ENCODE data around the gene PCBP3.

The PCBP3 gene

GRCh38 chr21:45899317-45900033 is 255.9 kb downstream of the PCBP3 start:
- DNase-seq: no peak

GRCh38 chr21:45900034-45900868 is 256.7 kb downstream of the PCBP3 start:
- DNase-seq: no peak

GRCh38 chr21:45901061-45901690 is 257.7 kb downstream of the PCBP3 start:
- DNase-seq: no peak

- DNase-seq: no peak
Measured at GRCh38 chr21:45902292-45902995, 258.9 kb downstream of the PCBP3 start.

- DNase-seq: no peak
Measured at GRCh38 chr21:45905196-45905595, 261.7 kb downstream of the PCBP3 start.

GRCh38 chr21:45906196-45906805 is 262.8 kb downstream of the PCBP3 start:
- DNase-seq: no peak

GRCh38 chr21:45906859-45907258 is 263.3 kb downstream of the PCBP3 start:
- no peak for DNase-seq

GRCh38 chr21:45908536-45909237 is 265.2 kb downstream of the PCBP3 start:
- no peak for DNase-seq

- no peak for DNase-seq
Measured at GRCh38 chr21:45909238-45909988, 265.9 kb downstream of the PCBP3 start.

GRCh38 chr21:45910155-45910547 is 266.6 kb downstream of the PCBP3 start:
- no peak for DNase-seq

GRCh38 chr21:45910548-45911221 is 267.2 kb downstream of the PCBP3 start:
- no peak for DNase-seq

- DNase-seq: no peak
Measured at GRCh38 chr21:45911806-45912325, 268.3 kb downstream of the PCBP3 start.

- DNase-seq: no peak
Measured at GRCh38 chr21:45912611-45913417, 269.3 kb downstream of the PCBP3 start.

GRCh38 chr21:45913418-45913765 is 269.9 kb downstream of the PCBP3 start:
- no peak for DNase-seq

- DNase-seq: no peak
Measured at GRCh38 chr21:45913886-45914285, 270.4 kb downstream of the PCBP3 start.

- no peak for DNase-seq
Measured at GRCh38 chr21:45914321-45914845, 270.9 kb downstream of the PCBP3 start.

- no peak for DNase-seq
Measured at GRCh38 chr21:45916011-45916840, 272.7 kb downstream of the PCBP3 start.

GRCh38 chr21:45917241-45917640 is 273.7 kb downstream of the PCBP3 start:
- DNase-seq: no peak

Measured in retina (tissue), 1 donor.